HG03460 (cell line): Measurements from ENCODE around the gene SMAD4.
"Not testable (repeated sequence)": the region's sequence is repeated elsewhere in the genome, so short reads cannot be mapped to it uniquely, and the experiment has no call there.

Source experiments
- ATAC-seq: cut with Tn5 transposase; IDR thresholded peaks from one replicate; pipeline ENCODE4 v1.9.1; 2021; ENCODE audit not compliant: unreplicated experiment

The SMAD4 gene

GRCh38 chr18:51108330-51108729, 78.3 kb downstream of the SMAD4 start:
- ATAC-seq, result no peak

- peak; percentile 93 for ATAC-seq
Measured at GRCh38 chr18:51110073-51110797, 80.2 kb downstream of the SMAD4 start.

DNA sequence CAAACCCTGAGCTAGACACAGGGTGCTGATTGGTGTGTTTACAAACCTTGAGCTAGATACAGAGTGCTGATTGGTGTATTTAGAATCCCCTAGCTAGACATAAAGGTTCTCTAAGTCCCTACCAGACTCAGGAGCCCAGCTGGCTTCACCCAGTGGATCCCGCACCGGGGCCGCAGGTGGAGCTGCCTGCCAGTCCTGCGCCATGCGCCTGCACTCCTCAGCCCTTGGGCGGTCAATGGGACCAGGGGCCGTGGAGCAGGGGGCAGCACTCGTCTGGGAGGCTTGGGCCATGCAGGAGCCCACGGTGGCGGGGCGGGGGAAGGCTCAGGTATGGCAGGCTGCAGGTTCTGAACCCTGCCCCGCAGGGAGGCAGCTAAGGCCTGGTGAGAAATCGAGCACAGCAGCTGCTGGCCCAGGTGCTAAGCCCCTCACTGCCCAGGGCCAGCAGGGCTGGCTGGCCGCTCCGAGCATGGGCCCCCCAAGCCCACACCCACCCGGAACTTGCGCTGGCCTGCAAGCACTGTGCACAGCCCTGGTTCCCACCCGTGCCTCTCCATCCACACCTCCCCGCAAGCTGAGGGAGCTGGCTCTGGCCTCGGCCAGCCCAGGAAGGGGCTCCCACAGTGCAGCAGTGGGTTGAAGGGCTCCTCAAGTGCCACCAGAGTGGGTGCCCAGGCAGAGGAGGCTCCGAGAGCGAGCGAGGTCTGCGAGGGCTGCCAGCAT, 81.8 kb downstream of the SMAD4 start:
- ATAC-seq, result not testable (repeated sequence)

GRCh38 chr18:51116996-51117395, 87.0 kb downstream of the SMAD4 start:
- ATAC-seq, result not testable (repeated sequence)

DNA sequence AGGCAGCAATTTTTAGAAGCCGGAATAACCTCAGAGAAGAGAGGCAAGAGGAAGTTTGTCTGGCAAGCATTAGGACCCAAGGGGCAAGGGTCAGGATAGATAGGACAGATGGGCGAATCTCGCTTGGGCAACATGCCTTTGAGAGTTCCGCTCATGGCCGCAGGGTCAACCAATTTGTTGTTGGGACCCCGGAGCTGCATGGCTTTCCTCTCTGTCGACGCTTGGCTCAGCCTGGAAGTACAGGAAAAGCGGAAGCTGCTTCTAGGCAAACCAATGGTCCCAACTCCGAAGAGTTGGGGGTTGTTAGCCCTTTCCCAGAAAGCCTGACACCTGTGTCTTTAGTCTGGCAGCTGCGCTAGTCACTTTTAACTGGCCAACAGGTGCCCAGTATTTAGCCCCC, 89.5 kb downstream of the SMAD4 start:
- not testable (repeated sequence) for ATAC-seq

- ATAC-seq, result not testable (repeated sequence)
Measured at GRCh38 chr18:51119976-51120375, 90.0 kb downstream of the SMAD4 start.

GRCh38 chr18:51120809-51121596, 91.0 kb downstream of the SMAD4 start:
- ATAC-seq, result no peak

GRCh38 chr18:51121597-51121857, 91.5 kb downstream of the SMAD4 start:
- ATAC-seq, result no peak

DNA sequence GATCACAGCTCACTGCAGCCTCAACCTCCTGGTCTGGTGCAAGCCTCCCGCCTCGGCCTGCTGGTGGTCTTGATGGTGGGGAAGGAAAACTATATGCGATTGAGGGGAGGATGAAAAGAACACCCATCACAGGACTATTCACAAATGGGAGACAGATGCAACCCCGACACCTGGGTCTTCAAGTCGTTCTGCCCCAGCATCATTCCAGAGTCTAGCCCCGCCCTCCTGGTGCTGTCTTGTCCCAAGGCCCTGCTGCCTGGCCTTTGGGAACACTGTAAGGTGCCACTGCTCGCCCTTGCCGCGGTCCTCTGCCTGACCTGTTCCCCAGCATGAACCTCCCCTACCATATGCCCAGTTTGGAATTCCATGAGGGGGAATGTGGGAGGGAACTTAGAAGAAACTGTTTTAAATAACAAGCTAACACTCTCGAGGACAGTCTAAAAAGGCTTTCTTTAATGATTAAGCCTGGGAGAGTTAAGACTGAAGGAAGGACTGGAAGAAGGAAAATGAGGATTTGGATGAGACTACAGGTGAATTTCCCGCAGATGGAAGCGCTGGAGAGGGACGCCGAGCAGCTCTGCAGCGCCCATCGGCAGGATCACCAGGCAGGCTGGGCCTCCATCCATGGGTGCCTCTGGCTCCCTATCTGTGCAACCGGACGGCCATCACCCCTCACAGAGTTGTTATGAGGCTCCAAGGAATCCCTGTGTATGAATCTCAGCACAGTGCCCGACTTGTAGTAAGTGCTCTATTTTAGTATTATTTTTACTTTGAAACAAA, 92.4 kb downstream of the SMAD4 start:
- no peak for ATAC-seq

DNA sequence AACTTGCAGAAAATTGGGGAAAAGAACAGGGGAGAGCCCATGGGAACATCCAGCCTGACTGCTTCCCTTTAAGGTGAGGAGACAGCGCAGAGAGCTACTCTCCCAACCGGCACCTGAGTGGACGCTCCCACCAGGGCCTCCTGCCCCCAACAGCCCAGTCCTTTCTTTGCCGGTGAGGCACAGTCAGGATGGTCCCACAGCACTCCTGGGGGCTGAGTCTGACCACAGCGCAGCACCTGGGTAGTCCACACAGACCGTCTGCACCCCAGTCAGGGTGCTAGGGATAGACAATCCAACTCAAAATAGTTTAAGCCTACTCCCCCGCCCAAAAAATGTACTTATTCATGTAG, 93.0 kb downstream of the SMAD4 start:
- ATAC-seq, result no peak

DNA sequence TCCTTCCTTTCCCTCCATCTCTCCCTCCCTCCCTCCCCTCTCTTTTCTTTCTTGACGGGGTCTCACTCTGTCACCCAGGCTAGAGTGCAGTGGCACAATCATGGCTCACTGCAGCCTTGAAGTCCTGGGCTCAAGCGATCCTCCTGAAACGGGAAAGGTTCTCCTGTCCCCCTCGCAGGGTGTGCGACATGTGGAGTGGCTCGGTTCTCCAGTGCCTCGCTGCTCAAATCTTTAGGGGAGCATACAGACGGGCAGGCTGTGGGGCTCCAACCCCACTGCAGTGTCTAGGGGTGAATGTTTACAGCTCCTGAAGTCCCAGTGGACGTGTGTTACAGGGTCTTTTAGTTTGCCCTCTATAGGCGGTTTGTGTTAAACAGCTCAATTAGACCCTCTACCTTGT, 93.5 kb downstream of the SMAD4 start:
- no peak for ATAC-seq

DNA sequence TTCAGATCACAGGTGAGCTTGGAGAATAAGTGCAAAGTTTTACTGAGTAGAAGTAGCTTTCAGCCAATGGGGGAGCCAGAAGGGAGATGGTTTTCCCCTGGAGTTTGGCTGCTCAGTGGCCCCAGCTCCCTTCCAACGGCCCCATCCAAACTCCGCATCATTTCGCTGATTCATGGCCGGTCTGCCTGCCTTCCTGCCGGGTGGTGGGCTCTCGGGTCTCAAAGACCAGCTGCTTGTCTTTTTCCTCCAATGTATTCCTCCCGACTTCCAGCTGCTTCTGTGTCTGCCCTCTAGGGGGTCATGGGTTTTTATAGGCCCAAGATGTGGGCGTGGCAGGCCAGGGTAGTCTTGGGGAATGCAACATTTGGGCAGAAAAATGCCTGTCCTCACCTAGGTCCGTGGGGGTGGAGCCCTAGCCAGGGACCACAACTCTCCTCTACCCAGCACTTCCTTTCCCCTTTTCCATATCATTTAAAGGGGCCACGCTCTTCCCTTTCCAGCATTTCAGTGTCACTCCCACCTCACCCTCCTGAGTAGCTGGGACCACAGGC, 94.0 kb downstream of the SMAD4 start:
- ATAC-seq, result no peak

GRCh38 chr18:51125976-51126375, 96.0 kb downstream of the SMAD4 start:
- ATAC-seq, result no peak

DNA sequence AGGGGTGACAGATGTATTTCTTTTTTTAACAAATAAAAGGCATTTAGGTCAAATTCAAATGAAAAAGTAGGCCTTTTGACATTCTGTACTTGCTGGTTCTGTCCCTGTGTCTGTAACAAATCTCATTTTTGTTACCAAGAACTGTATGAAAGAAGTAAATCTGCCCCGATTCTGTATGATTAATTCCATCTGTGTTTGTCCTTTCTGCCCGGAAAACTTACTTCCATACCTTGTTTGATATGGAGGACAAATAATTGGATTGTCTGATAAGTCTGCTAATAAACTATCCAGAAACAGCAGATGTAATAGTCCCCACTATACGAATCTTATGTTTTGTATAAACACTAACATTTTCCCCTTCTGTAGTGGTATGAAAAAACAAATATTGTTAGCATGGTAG, 97.7 kb downstream of the SMAD4 start:
- no peak for ATAC-seq

- ATAC-seq, result no peak
Measured at GRCh38 chr18:51128533-51128932, 98.5 kb downstream of the SMAD4 start.

DNA sequence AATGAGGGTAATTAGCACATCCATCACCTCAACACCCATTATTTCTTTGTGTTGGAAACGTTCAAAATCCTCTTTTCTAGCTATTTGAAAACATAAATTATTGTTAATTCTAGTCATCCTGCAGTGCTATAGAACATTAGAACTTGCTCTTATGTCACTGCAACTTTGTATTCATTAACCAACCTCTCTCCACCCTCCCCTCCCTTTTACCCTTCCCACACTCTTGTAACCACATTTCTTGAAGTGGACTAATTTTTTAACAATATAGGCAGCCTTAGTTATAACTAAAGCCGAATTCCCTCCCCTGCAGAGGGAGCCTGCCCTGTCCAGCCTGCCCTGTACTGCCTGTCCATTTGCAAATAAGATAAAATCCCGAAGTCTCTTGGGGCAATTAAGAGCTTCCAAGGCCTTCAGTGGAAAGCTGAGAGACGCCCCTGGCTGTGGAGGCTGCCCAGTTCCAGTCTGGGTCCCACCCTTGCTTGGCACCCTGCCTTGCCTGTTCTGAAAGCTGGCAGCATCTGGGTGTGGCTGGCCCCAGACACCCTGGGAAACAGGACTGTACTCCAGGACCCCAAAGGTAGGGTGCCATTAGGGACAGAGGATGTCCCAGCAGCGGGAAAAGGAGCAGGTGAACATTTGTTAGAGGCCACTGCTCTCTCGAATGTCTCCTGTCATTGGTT, 102.4 kb downstream of the SMAD4 start:
- no peak for ATAC-seq

DNA sequence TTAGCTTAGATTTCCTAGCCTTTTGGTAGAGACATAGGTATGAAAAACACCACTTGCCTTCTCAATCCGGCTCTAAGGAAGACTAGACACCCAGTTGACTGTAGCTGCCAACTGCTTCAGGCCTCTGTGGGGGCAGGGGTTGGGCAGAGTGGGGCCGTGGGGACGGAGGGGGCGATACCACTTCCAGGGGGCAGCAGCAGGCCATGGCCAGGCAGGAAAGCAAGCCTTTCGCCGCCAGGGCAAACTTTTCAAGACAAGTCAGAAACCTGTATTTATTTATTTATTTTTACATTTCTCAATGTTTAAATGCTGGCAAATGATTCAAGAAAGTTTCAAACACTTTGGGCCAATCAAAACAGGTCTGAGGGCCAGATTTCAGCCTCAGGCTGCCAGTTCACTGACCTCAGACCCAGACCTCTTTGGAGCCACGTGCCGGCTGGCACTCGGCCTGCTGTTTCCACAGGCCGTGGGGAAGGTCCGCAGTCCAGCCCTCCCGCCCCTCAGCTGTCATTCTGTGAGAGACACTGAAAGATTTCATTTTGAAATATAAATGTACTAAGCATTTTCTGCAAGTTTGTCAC, 103.7 kb downstream of the SMAD4 start:
- no peak for ATAC-seq
